Suppressor macrophage treated with lipopolysaccharide for 4 hours (primary cell): ENCODE measurements around the gene C1orf122.
"Not testable (repeated sequence)": the region's sequence is repeated elsewhere in the genome, so short reads cannot be mapped to it uniquely, and the experiment has no call there.

ENCODE experiments used
- DNase-seq: peaks from one replicate; pipeline ENCODE4 v3.0.0-alpha.2; 2020

Gene C1orf122

DNA sequence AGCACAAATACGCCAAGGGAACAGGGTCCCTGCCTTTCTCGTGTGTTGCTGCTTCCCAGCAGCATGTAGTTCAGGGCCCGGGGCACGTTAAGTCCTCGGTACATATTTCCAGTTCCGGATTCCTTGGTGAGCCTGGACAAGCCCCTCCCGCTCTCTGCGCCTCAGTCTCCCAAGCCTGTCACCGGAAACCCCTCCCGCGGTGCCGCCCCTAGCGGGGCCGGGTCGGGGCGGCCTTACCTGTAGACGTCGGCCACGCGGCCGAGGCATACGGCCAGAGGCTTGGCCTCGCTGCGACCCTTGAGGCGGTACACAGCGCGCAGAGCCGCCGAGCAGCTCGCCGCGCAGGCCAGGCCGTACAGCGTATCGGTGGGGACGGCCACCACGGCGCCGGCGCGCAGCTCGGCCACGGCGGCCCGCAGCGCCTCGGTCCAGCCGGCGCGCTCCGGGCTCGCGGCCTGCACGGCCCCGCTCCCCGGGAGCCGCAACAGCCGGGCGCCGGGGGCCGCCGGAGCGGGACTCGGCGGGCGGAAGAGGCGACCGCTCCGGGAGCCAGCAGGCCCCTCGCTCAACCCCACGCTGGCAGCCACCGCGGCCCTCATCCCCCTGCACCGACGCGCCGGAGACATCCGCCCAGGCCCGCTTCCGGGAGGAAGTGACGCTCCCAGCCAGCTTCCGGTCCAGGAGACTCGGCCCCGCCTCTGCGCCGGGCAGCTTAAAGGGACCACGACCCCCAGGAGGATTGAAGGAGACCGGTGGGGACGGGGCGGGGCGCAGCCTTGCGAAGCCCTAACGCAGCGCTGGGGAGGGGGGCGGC, at the start of gene C1orf122, which contains the start of gene YRDC:
TSS of gene C1orf122 (plus strand) at position 236 of the 814 bp plus-strand sequence. CDS start 615 bp downstream, outside the sequence.
TSS of gene YRDC (minus strand) at position 654 of the 814 bp plus-strand sequence. CDS start at position 626, 28 bp downstream.
- peak; percentile 97 for DNase-seq

DNA sequence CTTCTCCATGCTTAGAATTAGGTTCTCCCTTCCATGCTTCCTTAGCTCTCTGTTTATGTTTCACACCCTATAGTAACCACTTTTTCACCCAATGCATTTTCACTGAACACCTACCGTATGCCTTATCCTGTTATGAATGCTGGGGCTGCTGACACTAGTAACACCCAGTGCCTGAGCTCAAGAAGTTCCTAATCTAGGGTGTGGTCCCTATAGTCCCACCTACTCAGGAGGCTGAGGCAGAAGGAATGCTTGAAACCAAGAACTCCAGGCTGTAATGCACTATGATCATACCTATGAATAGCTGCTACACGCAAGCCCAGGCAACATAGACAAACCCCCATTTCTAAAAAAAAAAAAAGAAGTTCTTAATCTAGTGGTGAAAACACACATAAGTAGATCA, 48.1 kb upstream of the C1orf122 start:
- DNase-seq, result no peak

DNA sequence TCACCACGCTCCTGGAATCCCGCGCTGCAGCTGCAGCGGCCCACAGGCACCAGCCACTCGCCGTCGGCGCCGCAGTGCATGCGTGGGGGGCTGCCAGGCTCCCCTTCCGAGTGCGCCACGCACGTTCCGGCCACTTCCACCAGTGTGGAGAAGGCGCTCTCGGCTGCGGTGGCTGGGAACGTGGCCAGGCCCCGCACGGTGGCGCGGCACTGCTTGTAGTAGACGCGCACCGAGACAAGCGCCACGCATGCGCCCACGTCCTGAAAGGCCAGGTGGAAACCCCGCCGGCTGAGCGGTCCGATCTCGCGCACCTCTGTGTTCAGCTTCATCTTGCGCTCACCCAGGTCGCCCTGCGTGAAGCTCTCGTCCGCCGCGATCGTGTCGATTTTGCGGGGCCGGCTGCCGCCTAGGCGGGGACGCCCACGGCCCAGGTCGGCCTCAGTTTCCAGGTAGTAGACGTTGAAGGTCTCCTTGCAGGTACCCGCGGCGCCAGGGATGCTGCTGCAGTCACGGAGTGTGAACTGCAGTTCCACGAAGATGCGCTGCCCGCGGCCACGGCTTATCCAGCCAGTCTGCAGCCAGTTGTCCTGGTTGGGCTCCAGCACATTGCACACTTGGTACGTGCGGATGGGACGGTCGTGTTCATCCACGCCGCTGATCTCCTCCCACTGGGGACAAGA, 46.0 kb upstream of the C1orf122 start:
- no peak for DNase-seq

- DNase-seq, result no peak
Observed at GRCh38 chr1:37762516-37762915, 45.1 kb upstream of the C1orf122 start.

GRCh38 chr1:37763791-37764413, 43.7 kb upstream of the C1orf122 start:
- no peak for DNase-seq

DNA sequence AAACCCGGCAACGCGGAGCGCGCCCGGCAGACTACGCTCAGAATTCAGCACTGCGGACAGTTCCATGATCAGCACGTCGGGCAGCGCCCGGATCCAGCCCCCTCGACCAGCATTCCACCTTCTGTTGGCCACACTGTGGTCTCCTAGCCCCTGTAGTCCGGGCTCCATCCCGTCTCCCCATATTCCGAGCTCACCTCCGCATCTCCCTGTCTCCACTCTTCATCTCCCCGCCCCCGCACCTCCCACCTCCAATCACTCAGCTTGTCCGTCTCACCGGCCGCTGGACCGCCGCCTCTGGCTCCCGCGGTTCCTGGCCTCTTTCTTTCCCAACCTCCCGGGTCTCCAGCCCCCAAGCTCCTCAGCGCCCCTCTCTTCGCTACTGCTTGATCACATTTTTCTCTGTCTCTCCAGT, 43.2 kb upstream of the C1orf122 start:
- peak; percentile 46 for DNase-seq

DNA sequence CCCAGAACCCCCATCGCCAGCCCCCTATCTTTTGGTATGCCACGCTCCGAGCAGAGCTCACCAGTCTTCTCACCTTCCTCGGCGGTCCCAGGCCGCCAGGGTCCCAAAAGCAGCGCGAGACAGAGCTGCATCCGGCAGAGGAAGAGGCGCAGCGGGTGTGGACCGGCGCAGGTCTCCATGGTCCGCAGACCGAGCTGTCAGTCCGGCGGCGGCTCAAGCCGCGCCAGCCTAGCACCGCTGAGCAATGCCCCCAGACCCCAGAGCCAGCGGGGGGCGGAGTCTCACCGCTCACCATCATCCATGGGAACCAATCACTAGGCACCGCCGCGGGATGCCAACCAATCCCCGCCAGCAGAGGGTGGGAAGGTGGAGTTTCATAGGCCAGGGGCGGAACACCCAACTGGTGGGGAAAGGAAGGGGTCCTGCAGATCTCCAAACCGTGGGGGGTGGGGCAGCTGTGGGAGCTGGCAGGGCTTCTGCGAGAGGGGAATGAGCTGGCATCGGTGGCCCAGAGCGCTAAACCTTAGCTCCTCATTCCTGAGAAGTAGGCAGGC, 42.6 kb upstream of the C1orf122 start, which contains the start of gene EPHA10:
TSS of gene EPHA10 (minus strand) at position 233 of the 554 bp plus-strand sequence. CDS start at position 179, 54 bp downstream.
- no peak for DNase-seq

GRCh38 chr1:37765916-37766664, 41.5 kb upstream of the C1orf122 start:
- no peak for DNase-seq

- no peak for DNase-seq
Observed at GRCh38 chr1:37767488-37767887, 40.1 kb upstream of the C1orf122 start.

GRCh38 chr1:37771440-37771839, 36.1 kb upstream of the C1orf122 start:
- DNase-seq, result not testable (repeated sequence)

- peak; percentile 24 for DNase-seq
Observed at GRCh38 chr1:37776946-37777516, 30.6 kb upstream of the C1orf122 start.

DNA sequence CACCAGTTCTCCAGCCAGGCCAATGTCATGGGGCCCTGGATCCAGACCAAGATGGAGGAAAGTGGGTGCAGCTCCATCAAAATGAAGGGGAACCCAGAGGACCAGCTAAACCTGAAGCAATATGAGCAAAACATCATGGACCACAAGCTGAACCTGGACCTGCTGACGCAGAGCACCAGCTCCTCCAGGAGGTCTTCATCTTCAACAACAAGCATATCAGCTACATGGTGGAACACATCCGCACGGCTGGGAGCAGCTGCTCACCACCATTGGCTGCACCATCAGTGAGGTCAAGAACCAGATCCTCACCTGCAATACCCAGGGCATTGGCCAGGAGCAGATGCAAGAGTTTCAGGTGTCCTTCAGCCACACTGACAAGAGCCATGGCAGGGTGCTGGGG, 28.9 kb upstream of the C1orf122 start:
- no peak for DNase-seq

DNA sequence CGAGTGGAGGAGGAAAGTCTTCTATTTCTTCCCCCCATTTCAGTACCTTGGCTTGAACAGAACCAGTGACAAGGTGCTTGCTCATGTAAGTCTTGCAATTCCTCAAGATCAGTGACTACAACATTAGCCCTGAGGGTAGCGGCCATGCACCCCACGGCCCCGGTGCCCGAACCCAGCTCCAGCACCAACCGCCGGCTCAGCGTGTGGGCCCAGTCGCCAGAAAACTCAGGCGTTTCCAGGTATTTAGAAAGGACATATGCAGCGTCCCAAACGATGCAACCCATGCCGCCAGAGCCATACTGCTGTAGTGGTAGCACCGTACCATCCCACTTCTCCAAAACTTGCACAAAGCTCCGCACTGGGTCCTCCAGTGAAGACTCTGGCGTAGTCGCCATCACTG, 25.1 kb upstream of the C1orf122 start:
- no peak for DNase-seq

- DNase-seq, result no peak
Observed at GRCh38 chr1:37792943-37793686, 14.5 kb upstream of the C1orf122 start.

DNA sequence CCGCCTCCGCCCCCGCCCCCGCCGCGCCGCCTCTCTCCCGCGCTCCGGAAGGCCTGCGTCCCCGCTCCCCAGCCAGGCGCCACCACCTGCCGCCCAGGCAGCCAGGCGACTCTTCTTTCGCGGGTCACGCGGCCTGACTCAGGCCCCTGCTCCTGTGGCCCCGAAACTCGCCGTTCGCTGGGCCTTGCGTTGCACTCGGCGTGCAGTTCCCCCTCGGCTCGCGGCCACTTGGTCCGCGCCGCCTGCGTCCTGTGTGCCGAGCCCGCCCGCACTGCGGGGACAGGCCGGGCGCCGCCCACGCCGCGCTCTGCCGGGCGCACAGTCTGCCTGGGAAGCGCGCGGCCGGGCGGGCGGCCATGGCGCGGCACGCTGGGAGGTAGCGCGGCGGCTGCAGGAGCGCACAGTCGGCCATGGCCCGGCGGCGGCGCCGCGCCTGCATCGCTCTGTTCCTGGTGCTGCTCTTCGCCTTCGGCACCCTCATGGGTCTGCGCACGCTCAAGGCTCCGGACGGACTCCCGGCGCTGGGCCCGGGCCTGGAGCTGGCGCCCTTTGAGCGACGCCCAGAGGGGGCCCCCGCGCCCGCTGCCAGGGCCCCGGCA, 13.7 kb upstream of the C1orf122 start, which contains the start of gene MANEAL:
TSS of gene MANEAL (plus strand) at position 75 of the 599 bp plus-strand sequence. CDS start at position 411, 336 bp downstream.
- peak; percentile 66 for DNase-seq

DNA sequence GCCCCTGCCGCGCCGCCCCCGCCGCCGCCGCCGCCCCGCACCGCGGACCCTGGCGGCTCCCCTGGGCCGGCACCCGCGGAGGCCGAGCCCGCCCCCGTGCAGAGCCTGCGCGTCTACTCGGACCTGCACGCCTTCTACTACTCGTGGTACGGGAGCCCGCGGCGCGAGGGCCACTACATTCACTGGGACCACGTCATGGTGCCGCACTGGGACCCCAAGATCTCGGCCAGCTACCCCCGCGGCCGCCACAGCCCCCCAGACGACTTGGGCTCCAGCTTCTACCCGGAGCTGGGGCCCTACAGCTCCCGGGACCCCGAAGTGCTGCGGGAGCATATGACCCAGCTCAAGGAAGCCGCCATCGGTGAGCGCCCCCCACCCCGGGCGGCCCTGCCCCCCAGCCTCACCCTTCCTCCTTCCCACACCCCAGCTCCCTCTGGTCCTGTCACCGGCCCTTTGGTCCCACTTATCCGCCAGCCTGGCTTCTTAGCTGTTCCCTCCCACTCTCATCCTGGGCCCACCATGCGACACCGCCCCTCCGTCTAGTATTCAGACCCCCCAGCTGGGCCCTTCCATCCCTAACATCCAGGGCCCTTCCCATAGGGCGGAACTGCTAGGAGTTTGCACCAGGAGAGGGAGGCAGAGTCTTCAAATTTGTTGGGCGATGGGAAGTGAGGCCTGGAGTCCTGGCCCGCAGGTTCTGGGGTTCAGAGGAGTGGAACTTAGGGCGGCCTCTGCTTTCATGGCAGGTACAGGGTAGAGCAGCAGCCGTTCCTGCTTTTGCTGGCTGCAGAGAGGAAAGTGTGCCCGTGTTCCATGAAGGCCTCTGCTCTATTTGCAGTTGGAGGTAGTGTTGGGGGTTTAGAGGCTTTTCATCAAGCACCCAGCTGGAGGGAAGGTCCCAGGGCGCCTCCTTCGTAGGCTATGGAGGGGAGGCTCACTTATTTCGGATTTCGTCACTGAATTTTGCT, 12.9 kb upstream of the C1orf122 start:
- no peak for DNase-seq

DNA sequence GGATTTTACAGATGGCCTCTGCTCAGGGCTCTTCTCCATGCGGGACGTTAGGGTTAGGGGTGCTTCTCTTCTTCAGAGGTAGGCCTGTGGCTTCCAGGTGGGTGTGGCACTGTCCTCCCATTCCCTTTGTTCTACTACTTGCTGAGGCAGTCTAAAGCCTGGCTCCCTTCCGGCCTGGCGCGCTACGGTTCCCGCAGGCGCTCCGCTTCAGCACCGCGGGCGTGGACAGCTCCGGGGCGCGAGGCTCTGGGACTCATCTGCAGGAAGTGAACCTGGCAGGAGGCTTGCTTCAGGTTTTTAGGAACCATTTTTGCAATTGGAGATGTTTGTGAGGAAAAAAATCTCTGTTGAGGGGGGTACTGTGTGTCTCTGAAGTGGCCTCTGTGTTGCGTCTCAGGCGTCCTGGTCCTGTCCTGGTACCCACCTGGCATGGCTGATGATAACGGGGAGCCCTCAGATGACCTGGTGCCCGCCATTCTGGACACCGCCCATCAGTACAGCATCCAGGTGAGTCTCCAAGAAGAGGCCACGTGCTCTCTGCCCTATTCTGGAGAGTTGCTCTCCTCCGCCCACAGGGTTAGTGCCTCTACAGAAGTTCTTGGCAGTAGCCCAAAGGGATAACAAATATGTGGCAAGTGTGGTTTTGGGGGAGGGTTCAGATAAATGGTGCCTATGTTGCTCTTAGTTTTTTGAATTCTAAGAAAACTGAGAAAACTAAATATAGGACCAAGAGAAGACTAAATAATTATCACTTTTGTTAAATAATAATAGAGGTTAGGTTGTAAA, 12.1 kb upstream of the C1orf122 start:
- peak; percentile 39 for DNase-seq

- DNase-seq, result no peak
Observed at GRCh38 chr1:37797750-37798345, 9.7 kb upstream of the C1orf122 start.
